GM12878 (cell line): ENCODE measurements around the gene TOLLIP. TPM values are rescaled to one million over a fixed set of nuclear protein-coding genes. Genes with fewer than 3 reads are reported as not detected.

Experiments
- ATAC-seq: fragments of 200-7000 bp; cut with Tn5 transposase; 3 replicates; pipeline ENCODE4 v1.9.1; 2020; ENCODE audit warnings: mild to moderate bottlenecking, moderate library complexity
- BruUV-seq: library from RNA; stranded (reverse); fragments of 400-500 nt; replicated peaks from 2 replicates; lab custom pipeline; 2021; lab: Mats Ljungman, UMichigan
- CTCF ChIA-PET: fragments of 300-600 bp; sonication (Branson Sonifier 250); formaldehyde crosslinking; extraction: SDS; loops from one replicate; lab custom pipeline; 2021; ENCODE audit warnings: inconsistent platforms; lab: Yijun Ruan, JAX
- POLR2A ChIA-PET: fragments of 350-600 bp; formaldehyde crosslinking; extraction: SDS; loops from one replicate; lab custom pipeline; 2021; ENCODE audit warnings: inconsistent platforms; lab: Charles Lee
- RAD21 ChIA-PET: fragments of 300-600 bp; sonication (Branson Sonifier 250); formaldehyde crosslinking; loops from one replicate; lab custom pipeline; 2023; ENCODE audit warnings: antibody characterized with exemption; ENCODE audit not compliant: unreplicated experiment; lab: Charles Lee
- SMC1A ChIA-PET: fragments of 300-600 bp; sonication (Branson Sonifier 250); formaldehyde crosslinking; loops from one replicate; lab custom pipeline; 2023; ENCODE audit not compliant: unreplicated experiment, uncharacterized antibody; lab: Charles Lee
- DNase-seq: peaks from one replicate; pipeline ENCODE4 v3.0.0-alpha.2; 2011; ENCODE audit warnings: low read depth, low spot score
- FAIRE-seq: peaks from 3 replicates; lab custom pipeline; 2011; peaks lifted over from hg19 to GRCh38; lab: Jason Lieb, UNC
- H2AFZ ChIP-seq: 2 replicates; pipeline ENCODE4 v1.6.0; 2011; ENCODE audit warnings: low read depth, low read length, control low read depth; ENCODE audit not compliant: control insufficient read depth
- H3K27ac ChIP-seq: 2 replicates; pipeline ENCODE4 v1.5.1; 2011; ENCODE audit warnings: control low read depth; ENCODE audit not compliant: control insufficient read depth, insufficient read depth
- H3K27me3 ChIP-seq, 2 experiments: replicated peaks in 1 of 2; 2 replicates each; pipeline versions ENCODE4 v1.6.0 to v1.6.1; 2011; ENCODE audit warnings: low read length in 1 of 2; ENCODE audit not compliant: control insufficient read depth in 2 of 2, insufficient read depth in 2 of 2
- H3K36me3 ChIP-seq, 2 experiments: 2 replicates each; pipeline ENCODE4 v1.5.1; 2011; ENCODE audit warnings: low read length in 1 of 2; ENCODE audit not compliant: control insufficient read depth in 2 of 2, insufficient read depth in 2 of 2
- H3K4me1 ChIP-seq: 2 replicates; pipeline ENCODE4 v1.6.1; 2011; ENCODE audit warnings: mild to moderate bottlenecking, low read length, moderate library complexity, mixed read lengths; ENCODE audit not compliant: control insufficient read depth, insufficient read depth
- H3K4me2 ChIP-seq: 2 replicates; pipeline ENCODE4 v1.6.0; 2011; ENCODE audit warnings: control low read depth; ENCODE audit not compliant: control insufficient read depth, insufficient read depth
- H3K4me3 ChIP-seq: fragments of 200-600 bp; sonication (generic); 2 replicates; pipeline ENCODE4 v1.5.1; 2016
- H3K79me2 ChIP-seq: 2 replicates; pipeline ENCODE4 v1.6.0; 2011; ENCODE audit warnings: low read length; ENCODE audit not compliant: control insufficient read depth, insufficient read depth
- H3K9ac ChIP-seq: 2 replicates; pipeline ENCODE4 v1.8.0; 2011; ENCODE audit warnings: low read length, control low read depth, mixed read lengths; ENCODE audit not compliant: control insufficient read depth, insufficient read depth
- H3K9me3 ChIP-seq: replicated peaks from 3 replicates; pipeline ENCODE4 v1.5.1; 2011; ENCODE audit warnings: mild to moderate bottlenecking, low read length; ENCODE audit not compliant: control insufficient read depth, insufficient read depth
- H4K20me1 ChIP-seq: 2 replicates; pipeline ENCODE4 v1.6.0; 2011; ENCODE audit not compliant: control insufficient read depth, insufficient read depth
- CBX5 ChIP-seq: sonication (generic); IDR thresholded peaks from 2 replicates; pipeline ENCODE4 v1.6.1; 2016; ENCODE audit warnings: low read depth, moderate library complexity, mild to moderate bottlenecking, inconsistent platforms
- CREB1 ChIP-seq: IDR thresholded peaks from 2 replicates; pipeline ENCODE4 v1.6.1; 2012; ENCODE audit warnings: low read depth, mild to moderate bottlenecking, inconsistent platforms
- CUX1 ChIP-seq: IDR thresholded peaks from 2 replicates; pipeline ENCODE4 v1.6.1; 2012; ENCODE audit warnings: improper control_type of control experiment, low read depth, low read length; ENCODE audit not compliant: insufficient replicate concordance
- ESRRA ChIP-seq: IDR thresholded peaks from 2 replicates; pipeline ENCODE4 v1.6.1; 2012; ENCODE audit warnings: mild to moderate bottlenecking, low read length, improper control_type of control experiment
- GABPA ChIP-seq: IDR thresholded peaks from 2 replicates; pipeline ENCODE4 v1.6.1; 2014; ENCODE audit warnings: antibody characterized with exemption, low read depth, mild to moderate bottlenecking, inconsistent platforms
- KLF5 ChIP-seq: fragments of 450-650 bp; IDR thresholded peaks from 2 replicates; pipeline ENCODE4 v1.6.1; 2014; ENCODE audit warnings: mild to moderate bottlenecking; ENCODE audit not compliant: partially characterized antibody
- MLLT1 ChIP-seq: fragments of 450-650 bp; IDR thresholded peaks from 2 replicates; pipeline ENCODE4 v1.6.1; 2016; ENCODE audit warnings: mild to moderate bottlenecking
- MTA3 ChIP-seq: IDR thresholded peaks from 2 replicates; pipeline ENCODE4 v1.6.1; 2012; ENCODE audit warnings: low read length, inconsistent platforms, borderline replicate concordance
- POLR2A ChIP-seq: IDR thresholded peaks from 2 replicates; pipeline ENCODE4 v1.6.1; 2011; ENCODE audit warnings: low read depth, mild to moderate bottlenecking, low read length
- POLR2AphosphoS5 ChIP-seq: IDR thresholded peaks from 2 replicates; pipeline ENCODE4 v1.6.1; 2011; ENCODE audit warnings: mild to moderate bottlenecking, low read length, inconsistent platforms
- RAD21 ChIP-seq: IDR thresholded peaks from 2 replicates; pipeline ENCODE4 v1.6.1; 2011; ENCODE audit warnings: mild to moderate bottlenecking, low read depth, low read length, moderate library complexity; ENCODE audit not compliant: insufficient read depth
- STAT3 ChIP-seq: IDR thresholded peaks from 2 replicates; pipeline ENCODE4 v1.6.1; 2011; ENCODE audit warnings: low read depth, low read length, improper control_type of control experiment
- SUZ12 ChIP-seq: fragments of 200-600 bp; sonication (generic); IDR thresholded peaks from one replicate; pipeline ENCODE4 v1.6.1; 2018; ENCODE audit warnings: antibody characterized with exemption, mild to moderate bottlenecking; ENCODE audit not compliant: unreplicated experiment
- TAF1 ChIP-seq: IDR thresholded peaks from 2 replicates; pipeline ENCODE4 v1.6.1; 2011; ENCODE audit warnings: mild to moderate bottlenecking, low read depth, low read length, borderline replicate concordance
- TBL1XR1 ChIP-seq: IDR thresholded peaks from 2 replicates; pipeline ENCODE4 v1.6.1; 2012; ENCODE audit warnings: low read depth, low read length, improper control_type of control experiment
- TCF12 ChIP-seq: IDR thresholded peaks from 2 replicates; pipeline ENCODE4 v1.6.1; 2011; ENCODE audit warnings: low read depth, mild to moderate bottlenecking, low read length
- WGBS: methylation state at CpG from one replicate; pipeline ENCODE4 v1.1.6; 2016; ENCODE audit warnings: low lambda C conversion rate; ENCODE audit not compliant: insufficient replicate concordance, insufficient coverage; ENCODE audit errors: missing lambda C conversion rate; 5-methylcytosine and 5-hydroxymethylcytosine counted together
- in situ Hi-C: fragments of 300-500 bp; cut with MboI; formaldehyde crosslinking; loops from 9 replicates; pipeline ENCODE4 v1.14.3; 2018; ENCODE audit warnings: mixed read lengths
- intact Hi-C: fragments of 100-400 bp; cut with micrococcal nuclease; formaldehyde crosslinking; loops from one replicate; pipeline ENCODE4 v1.14.2; 2022; ENCODE audit not compliant: unreplicated experiment
- polyA plus RNA-seq, 11 experiments: library from polyadenylated mRNA; depleted of rRNA in 4 of 11; unstranded in 6 of 11; stranded (reverse) in 5 of 11; fragments of >200 nt; fragmentation: Nextera tagmentation in 4 of 11; fragmentation: Illumina TruSeq in 1 of 11; extraction: Ambion mirVana in 4 of 11; extraction: Trizol in 1 of 11; gene quantifications; 1 replicate in 1 of 11; 2 replicates in 10 of 11; pipeline versions ENCODE4 v1.2.1 to v1.2.3, GENCODE V29; 2011 to 2016; ENCODE audit warnings: inconsistent platforms in 2 of 11, missing spikeins in 2 of 11, low read depth in 1 of 11
- total RNA-seq, 4 experiments: library from RNA; depleted of rRNA in 3 of 4; stranded (reverse); fragments of >200 nt in 3 of 4; fragmentation: Illumina TruSeq in 1 of 4; extraction: Trizol in 1 of 4; gene quantifications; 2 replicates each; pipeline versions ENCODE4 v1.2.1 to v1.2.3, GENCODE V29; 2013 to 2021
- TF ChIP-seq, protein P1 (sequence below): fragments of 450-650 bp; IDR thresholded peaks from 2 replicates; pipeline ENCODE4 v1.6.1; 2016; ENCODE audit warnings: mild to moderate bottlenecking
- TF ChIP-seq, protein P2 (sequence below): IDR thresholded peaks from 2 replicates; pipeline ENCODE4 v1.6.1; 2012; ENCODE audit warnings: low read depth, low read length, improper control_type of control experiment

Gene TOLLIP
- total and polyA plus RNA-seq, 10 of the 15 experiments (the other 5 are each of a cell fraction or from before 2014, with no cell fraction given): 0.47 to 39.5 (median 21.6) TPM

DNA sequence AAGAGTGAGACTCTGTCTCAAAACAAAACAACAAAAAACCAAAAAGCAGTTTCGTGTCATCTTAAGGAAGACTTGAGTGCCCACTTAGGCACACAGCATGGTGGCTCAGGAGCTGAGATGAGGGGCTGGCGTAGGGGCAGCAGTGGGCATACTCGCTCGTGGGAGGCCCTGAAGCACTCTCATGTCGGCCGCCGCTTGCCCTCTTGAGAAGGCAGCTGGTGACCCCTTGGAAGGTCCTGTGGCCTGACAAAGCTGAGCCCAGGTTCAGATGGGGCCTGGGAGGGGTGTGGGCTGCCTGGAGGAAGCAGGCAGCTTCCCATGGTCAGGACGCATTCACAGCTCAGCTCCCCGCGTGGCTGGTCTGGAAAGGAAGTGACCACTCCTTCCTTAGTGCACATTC is 71.6 kb downstream of the TOLLIP start:
- RAD21 ChIA-PET: no interaction called here
- Histone ChIP-seq H3K4me2 (no peak overlapping the region), H3K79me2 (no peaks in the 10 kb centered on the region), H3K27ac (no peak overlapping the region), H3K4me1 (no peaks in the 10 kb centered on the region), H3K4me3 (no peak overlapping the region), H3K36me3 (no peaks in the 10 kb centered on the region), H3K27me3 (no peaks in the 10 kb centered on the region), H3K9me3 (no peaks in the 10 kb centered on the region; the same call in 2 of the 3 replicates), H4K20me1 (no peaks in the 10 kb centered on the region), H3K9ac (no peak overlapping the region), H2AFZ (no peak overlapping the region)
- POLR2A ChIA-PET: no interaction called here
- ATAC-seq (no peak), FAIRE-seq (no peak), DNase-seq (no peak)
- intact Hi-C loops: no loop called here
- 64% methylated on average over 10 of the region's 10 CpGs for WGBS
- SMC1A ChIA-PET: no interaction called here
- CTCF ChIA-PET: interaction anchor here (0.6 kb wide), 1 partner anchor 555 kb away, joined by 3 read pairs; no protein-coding TSS in a partner anchor
- in situ Hi-C loops: no loop called here
- BruUV-seq: no TSS peak
- TF ChIP-seq TCF12: no peak
- TF ChIP-seq MTA3: no peak
- TF ChIP-seq POLR2A: no peak
- no peak for TF ChIP-seq KLF5
- TF ChIP-seq TBL1XR1: no peak
- TF ChIP-seq STAT3: no peak
- no peak for TF ChIP-seq SUZ12
- no peak for TF ChIP-seq CBX5
- TF ChIP-seq, protein P1, sequence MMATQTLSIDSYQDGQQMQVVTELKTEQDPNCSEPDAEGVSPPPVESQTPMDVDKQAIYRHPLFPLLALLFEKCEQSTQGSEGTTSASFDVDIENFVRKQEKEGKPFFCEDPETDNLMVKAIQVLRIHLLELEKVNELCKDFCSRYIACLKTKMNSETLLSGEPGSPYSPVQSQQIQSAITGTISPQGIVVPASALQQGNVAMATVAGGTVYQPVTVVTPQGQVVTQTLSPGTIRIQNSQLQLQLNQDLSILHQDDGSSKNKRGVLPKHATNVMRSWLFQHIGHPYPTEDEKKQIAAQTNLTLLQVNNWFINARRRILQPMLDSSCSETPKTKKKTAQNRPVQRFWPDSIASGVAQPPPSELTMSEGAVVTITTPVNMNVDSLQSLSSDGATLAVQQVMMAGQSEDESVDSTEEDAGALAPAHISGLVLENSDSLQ: no peak
- TF ChIP-seq CUX1: no peak
- no peak for TF ChIP-seq RAD21
- no peak for TF ChIP-seq ESRRA
- no peak for TF ChIP-seq POLR2AphosphoS5
- TF ChIP-seq, protein P2, sequence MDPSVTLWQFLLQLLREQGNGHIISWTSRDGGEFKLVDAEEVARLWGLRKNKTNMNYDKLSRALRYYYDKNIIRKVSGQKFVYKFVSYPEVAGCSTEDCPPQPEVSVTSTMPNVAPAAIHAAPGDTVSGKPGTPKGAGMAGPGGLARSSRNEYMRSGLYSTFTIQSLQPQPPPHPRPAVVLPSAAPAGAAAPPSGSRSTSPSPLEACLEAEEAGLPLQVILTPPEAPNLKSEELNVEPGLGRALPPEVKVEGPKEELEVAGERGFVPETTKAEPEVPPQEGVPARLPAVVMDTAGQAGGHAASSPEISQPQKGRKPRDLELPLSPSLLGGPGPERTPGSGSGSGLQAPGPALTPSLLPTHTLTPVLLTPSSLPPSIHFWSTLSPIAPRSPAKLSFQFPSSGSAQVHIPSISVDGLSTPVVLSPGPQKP: no peak
- no peak for TF ChIP-seq CREB1
- no peak for TF ChIP-seq TAF1
- no peak for TF ChIP-seq MLLT1
- no peak for TF ChIP-seq GABPA
